Measurements from ENCODE around the gene PLAC1.
A peak's percentile ranks its signal among the peaks of the same experiment; 100 is the strongest.

The PLAC1 gene

GRCh38 chrX:134546187-134546586 is 112.1 kb downstream of the PLAC1 start:
- peaks cover 8% of the 10 kb centered on the region for H3K4me1 ChIP-seq (ENCODE audit: control insufficient read depth, insufficient read depth, low read length)
- H3K9ac ChIP-seq (ENCODE audit: low read depth, low read length): no peak overlapping the region
- H3K27me3 ChIP-seq (ENCODE audit: control insufficient read depth, insufficient read depth, low read length): peaks cover 24% of the 10 kb centered on the region

GRCh38 chrX:134545510-134545909 is 112.8 kb downstream of the PLAC1 start:
- Histone ChIP-seq H3K9ac (ENCODE audit: low read depth, low read length) (no peak overlapping the region), H3K4me1 (ENCODE audit: control insufficient read depth, insufficient read depth, low read length) (peaks cover 8% of the 10 kb centered on the region), H3K9me3 (ENCODE audit: control insufficient read depth, insufficient read depth, low read length) (no peaks in the 10 kb centered on the region), H3K36me3 (ENCODE audit: control insufficient read depth, insufficient read depth, low read length) (no peaks in the 10 kb centered on the region), H3K4me3 (ENCODE audit: low read depth, low read length) (peak overlapping the region; percentile 55), H3K27me3 (ENCODE audit: control insufficient read depth, insufficient read depth, low read length) (peaks cover 22% of the 10 kb centered on the region)

More at GRCh38 chrX:134546187-134546586, 112.1 kb downstream of the PLAC1 start:
- Histone ChIP-seq H3K9me3 (ENCODE audit: control insufficient read depth, insufficient read depth, low read length) (no peaks in the 10 kb centered on the region), H3K36me3 (ENCODE audit: control insufficient read depth, insufficient read depth, low read length) (no peaks in the 10 kb centered on the region), H3K4me3 (ENCODE audit: low read depth, low read length) (peak overlapping the region; percentile 55)

- Histone ChIP-seq H3K4me1 (ENCODE audit: control insufficient read depth, insufficient read depth, low read length) (peaks cover 5% of the 10 kb centered on the region), H3K27me3 (ENCODE audit: control insufficient read depth, insufficient read depth, low read length) (peaks cover 17% of the 10 kb centered on the region), H3K36me3 (ENCODE audit: control insufficient read depth, insufficient read depth, low read length) (no peaks in the 10 kb centered on the region), H3K4me3 (ENCODE audit: low read depth, low read length) (peak overlapping the region; percentile 55), H3K9me3 (ENCODE audit: control insufficient read depth, insufficient read depth, low read length) (no peaks in the 10 kb centered on the region), H3K9ac (ENCODE audit: low read depth, low read length) (no peak overlapping the region)
Observed at GRCh38 chrX:134544513-134545151, 113.6 kb downstream of the PLAC1 start.

- Histone ChIP-seq H3K36me3 (ENCODE audit: control insufficient read depth, insufficient read depth, low read length) (no peaks in the 10 kb centered on the region), H3K27me3 (ENCODE audit: control insufficient read depth, insufficient read depth, low read length) (peaks cover 17% of the 10 kb centered on the region), H3K4me3 (ENCODE audit: low read depth, low read length) (peak overlapping the region; percentile 55), H3K9ac (ENCODE audit: low read depth, low read length) (no peak overlapping the region), H3K4me1 (ENCODE audit: control insufficient read depth, insufficient read depth, low read length) (peaks cover 5% of the 10 kb centered on the region), H3K9me3 (ENCODE audit: control insufficient read depth, insufficient read depth, low read length) (no peaks in the 10 kb centered on the region)
Observed at GRCh38 chrX:134544135-134544512, 114.1 kb downstream of the PLAC1 start.

- Histone ChIP-seq H3K9me3 (ENCODE audit: control insufficient read depth, insufficient read depth, low read length) (no peaks in the 10 kb centered on the region), H3K9ac (ENCODE audit: low read depth, low read length) (no peak overlapping the region), H3K4me3 (ENCODE audit: low read depth, low read length) (no peak overlapping the region), H3K4me1 (ENCODE audit: control insufficient read depth, insufficient read depth, low read length) (peaks cover 5% of the 10 kb centered on the region), H3K36me3 (ENCODE audit: control insufficient read depth, insufficient read depth, low read length) (no peaks in the 10 kb centered on the region), H3K27me3 (ENCODE audit: control insufficient read depth, insufficient read depth, low read length) (peaks cover 17% of the 10 kb centered on the region)
Observed at GRCh38 chrX:134543288-134543687, 115.0 kb downstream of the PLAC1 start.

GRCh38 chrX:134542485-134542884 is 115.8 kb downstream of the PLAC1 start:
- Histone ChIP-seq H3K36me3 (ENCODE audit: control insufficient read depth, insufficient read depth, low read length) (no peaks in the 10 kb centered on the region), H3K4me3 (ENCODE audit: low read depth, low read length) (no peak overlapping the region), H3K9me3 (ENCODE audit: control insufficient read depth, insufficient read depth, low read length) (no peaks in the 10 kb centered on the region), H3K4me1 (ENCODE audit: control insufficient read depth, insufficient read depth, low read length) (peaks cover 5% of the 10 kb centered on the region), H3K9ac (ENCODE audit: low read depth, low read length) (no peak overlapping the region), H3K27me3 (ENCODE audit: control insufficient read depth, insufficient read depth, low read length) (peaks cover 17% of the 10 kb centered on the region)

GRCh38 chrX:134541906-134542305 is 116.4 kb downstream of the PLAC1 start:
- H3K9ac ChIP-seq (ENCODE audit: low read depth, low read length): no peak overlapping the region
- H3K27me3 ChIP-seq (ENCODE audit: control insufficient read depth, insufficient read depth, low read length): peaks cover 14% of the 10 kb centered on the region
- no peak overlapping the region for H3K4me3 ChIP-seq (ENCODE audit: low read depth, low read length)
- H3K36me3 ChIP-seq (ENCODE audit: control insufficient read depth, insufficient read depth, low read length): no peaks in the 10 kb centered on the region
- no peaks in the 10 kb centered on the region for H3K9me3 ChIP-seq (ENCODE audit: control insufficient read depth, insufficient read depth, low read length)
- H3K4me1 ChIP-seq (ENCODE audit: control insufficient read depth, insufficient read depth, low read length): peaks cover 7% of the 10 kb centered on the region

GRCh38 chrX:134538316-134538715 is 120.0 kb downstream of the PLAC1 start:
- Histone ChIP-seq H3K4me3 (ENCODE audit: low read depth, low read length) (no peak overlapping the region), H3K9ac (ENCODE audit: low read depth, low read length) (no peak overlapping the region), H3K4me1 (ENCODE audit: control insufficient read depth, insufficient read depth, low read length) (peaks cover 6% of the 10 kb centered on the region), H3K9me3 (ENCODE audit: control insufficient read depth, insufficient read depth, low read length) (peaks cover 2% of the 10 kb centered on the region), H3K27me3 (ENCODE audit: control insufficient read depth, insufficient read depth, low read length) (no peaks in the 10 kb centered on the region), H3K36me3 (ENCODE audit: control insufficient read depth, insufficient read depth, low read length) (no peaks in the 10 kb centered on the region)

GRCh38 chrX:134537179-134537955 is 120.9 kb downstream of the PLAC1 start:
- H3K27me3 ChIP-seq (ENCODE audit: control insufficient read depth, insufficient read depth, low read length): no peaks in the 10 kb centered on the region
- H3K4me3 ChIP-seq (ENCODE audit: low read depth, low read length): no peak overlapping the region
- H3K36me3 ChIP-seq (ENCODE audit: control insufficient read depth, insufficient read depth, low read length): no peaks in the 10 kb centered on the region
- peaks cover 3% of the 10 kb centered on the region for H3K4me1 ChIP-seq (ENCODE audit: control insufficient read depth, insufficient read depth, low read length)
- H3K9ac ChIP-seq (ENCODE audit: low read depth, low read length): no peak overlapping the region
- H3K9me3 ChIP-seq (ENCODE audit: control insufficient read depth, insufficient read depth, low read length): peaks cover 2% of the 10 kb centered on the region

GRCh38 chrX:134533952-134534351 is 124.3 kb downstream of the PLAC1 start:
- Histone ChIP-seq H3K9ac (ENCODE audit: low read depth, low read length) (no peak overlapping the region), H3K9me3 (ENCODE audit: control insufficient read depth, insufficient read depth, low read length) (peaks cover 2% of the 10 kb centered on the region), H3K4me3 (ENCODE audit: low read depth, low read length) (no peak overlapping the region), H3K4me1 (ENCODE audit: control insufficient read depth, insufficient read depth, low read length) (peaks cover 2% of the 10 kb centered on the region), H3K27me3 (ENCODE audit: control insufficient read depth, insufficient read depth, low read length) (no peaks in the 10 kb centered on the region), H3K36me3 (ENCODE audit: control insufficient read depth, insufficient read depth, low read length) (no peaks in the 10 kb centered on the region)

- Histone ChIP-seq H3K27me3 (ENCODE audit: control insufficient read depth, insufficient read depth, low read length) (no peaks in the 10 kb centered on the region), H3K9me3 (ENCODE audit: control insufficient read depth, insufficient read depth, low read length) (peaks cover 2% of the 10 kb centered on the region)
Observed at GRCh38 chrX:134533352-134533751, 124.9 kb downstream of the PLAC1 start.

GRCh38 chrX:134530845-134531244 is 127.4 kb downstream of the PLAC1 start:
- Histone ChIP-seq H3K4me3 (ENCODE audit: low read depth, low read length) (no peak overlapping the region), H3K36me3 (ENCODE audit: control insufficient read depth, insufficient read depth, low read length) (no peaks in the 10 kb centered on the region), H3K27me3 (ENCODE audit: control insufficient read depth, insufficient read depth, low read length) (no peaks in the 10 kb centered on the region), H3K9me3 (ENCODE audit: control insufficient read depth, insufficient read depth, low read length) (peaks cover 2% of the 10 kb centered on the region), H3K9ac (ENCODE audit: low read depth, low read length) (no peak overlapping the region), H3K4me1 (ENCODE audit: control insufficient read depth, insufficient read depth, low read length) (no peaks in the 10 kb centered on the region)

More at GRCh38 chrX:134533352-134533751, 124.9 kb downstream of the PLAC1 start:
- peaks cover 2% of the 10 kb centered on the region for H3K4me1 ChIP-seq (ENCODE audit: control insufficient read depth, insufficient read depth, low read length)
- no peak overlapping the region for H3K4me3 ChIP-seq (ENCODE audit: low read depth, low read length)
- H3K9ac ChIP-seq (ENCODE audit: low read depth, low read length): no peak overlapping the region
- no peaks in the 10 kb centered on the region for H3K36me3 ChIP-seq (ENCODE audit: control insufficient read depth, insufficient read depth, low read length)

Measured in iPS-15b (cell line).